Measurements from ENCODE around the gene FBXO36.

Gene FBXO36

DNA sequence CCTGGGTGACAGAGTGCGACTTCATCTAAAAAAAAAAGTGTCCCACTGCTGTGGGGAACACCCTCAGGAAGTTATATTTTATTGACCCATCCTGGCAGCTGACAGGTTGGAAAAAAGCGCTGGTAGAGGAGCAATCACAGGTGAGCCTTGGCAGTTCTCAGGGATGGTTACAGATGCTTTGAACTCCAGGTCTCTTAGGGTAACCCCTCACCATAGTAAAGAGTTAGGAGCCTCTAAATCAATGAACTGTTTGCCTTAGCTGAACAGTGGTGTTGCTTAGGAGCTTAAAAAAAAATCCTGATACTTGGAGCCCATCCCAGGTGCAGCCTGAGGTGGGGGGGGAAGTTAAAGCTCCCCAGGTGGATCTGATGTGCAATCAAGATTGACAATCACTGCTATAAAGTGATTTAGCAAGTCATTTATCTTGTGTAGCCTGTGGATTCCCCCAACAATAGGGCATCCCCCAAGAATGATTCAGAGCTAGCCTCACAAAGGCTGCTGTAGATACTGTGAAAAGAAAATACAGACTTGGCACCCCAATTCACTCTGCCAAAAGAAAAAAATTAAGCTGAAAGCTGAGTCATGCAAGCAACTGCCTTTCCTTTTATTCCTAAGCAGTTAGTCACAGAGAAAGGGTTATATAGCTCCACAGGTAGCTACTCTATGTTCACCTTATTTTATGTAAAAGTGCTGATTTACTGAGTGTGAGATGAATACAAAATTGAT lies 131.6 kb downstream of the FBXO36 start:
- no peak for TF ChIP-seq SPI1 (IDR thresholded peaks at IDR 0.05; ENCODE audit: low read depth, low read length)
- FAIRE-seq (no peak), DNase-seq (ENCODE audit: insufficient read length, low spot score) (no peak)

DNA sequence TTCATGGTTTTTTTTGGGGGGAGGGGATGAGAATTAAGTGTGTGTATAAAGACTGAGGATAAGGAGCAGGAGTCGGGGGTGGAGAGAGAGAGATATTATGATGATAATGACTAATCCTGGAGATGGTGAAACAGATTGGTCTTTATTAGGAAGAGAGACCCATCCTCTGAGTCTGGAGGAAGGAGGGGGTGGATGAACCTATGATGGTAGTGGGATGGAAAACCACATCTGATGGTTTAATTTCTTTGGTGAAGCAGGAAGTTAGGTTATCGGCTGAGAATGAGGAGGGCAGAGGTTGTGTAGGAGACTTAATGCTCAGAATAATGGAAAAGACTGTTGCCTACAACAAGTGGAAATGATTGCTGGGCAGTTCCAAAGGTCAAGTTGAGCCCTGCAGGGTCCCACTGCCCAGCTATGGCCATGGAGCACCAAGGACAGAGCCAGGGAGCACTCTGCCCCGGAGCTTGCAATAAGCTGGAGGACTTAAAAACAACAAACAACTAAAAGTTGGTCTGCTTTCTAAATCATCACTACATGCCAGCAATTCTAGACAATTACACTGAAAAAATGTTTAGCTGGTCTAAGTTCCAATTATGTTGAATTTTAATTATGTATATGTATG lies 138.5 kb downstream of the FBXO36 start:
- TF ChIP-seq POLR2A (IDR thresholded peaks at IDR 0.05; ENCODE audit: low read depth, low read length) (no peak), POU2F2 (IDR thresholded peaks at IDR 0.05; ENCODE audit: low read depth, low read length) (no peak), TAF1 (IDR thresholded peaks at IDR 0.05; ENCODE audit: low read depth, low read length) (no peak), SPI1 (IDR thresholded peaks at IDR 0.05; ENCODE audit: low read depth, low read length) (no peak), PAX5 (IDR thresholded peaks at IDR 0.05; ENCODE audit: insufficient read depth, low read length, severe bottlenecking) (no peak), POLR2AphosphoS5 (IDR thresholded peaks at IDR 0.05; ENCODE audit: low read depth, low read length) (no peak)
- DNase-seq (ENCODE audit: insufficient read length, low spot score) (no peak), FAIRE-seq (no peak)
